GM12878 (cell line): Measurements from ENCODE around the gene ZMIZ1. TPM values are rescaled to one million over a fixed set of nuclear protein-coding genes. Genes with fewer than 3 reads are reported as not detected.

Experiments
- ATAC-seq: fragments of 200-7000 bp; cut with Tn5 transposase; 3 replicates; pipeline ENCODE4 v1.9.1; 2020; ENCODE audit warnings: mild to moderate bottlenecking, moderate library complexity
- BruUV-seq: library from RNA; stranded (reverse); fragments of 400-500 nt; replicated peaks from 2 replicates; lab custom pipeline; 2021; lab: Mats Ljungman, UMichigan
- CTCF ChIA-PET: fragments of 300-600 bp; sonication (Branson Sonifier 250); formaldehyde crosslinking; extraction: SDS; loops from one replicate; lab custom pipeline; 2021; ENCODE audit warnings: inconsistent platforms; lab: Yijun Ruan, JAX
- POLR2A ChIA-PET: fragments of 350-600 bp; formaldehyde crosslinking; extraction: SDS; loops from one replicate; lab custom pipeline; 2021; ENCODE audit warnings: inconsistent platforms; lab: Charles Lee
- RAD21 ChIA-PET: fragments of 300-600 bp; sonication (Branson Sonifier 250); formaldehyde crosslinking; loops from one replicate; lab custom pipeline; 2023; ENCODE audit warnings: antibody characterized with exemption; ENCODE audit not compliant: unreplicated experiment; lab: Charles Lee
- SMC1A ChIA-PET: fragments of 300-600 bp; sonication (Branson Sonifier 250); formaldehyde crosslinking; loops from one replicate; lab custom pipeline; 2023; ENCODE audit not compliant: unreplicated experiment, uncharacterized antibody; lab: Charles Lee
- DNase-seq: peaks from one replicate; pipeline ENCODE4 v3.0.0-alpha.2; 2011; ENCODE audit warnings: low read depth, low spot score
- FAIRE-seq: peaks from 3 replicates; lab custom pipeline; 2011; peaks lifted over from hg19 to GRCh38; lab: Jason Lieb, UNC
- H2AFZ ChIP-seq: 2 replicates; pipeline ENCODE4 v1.6.0; 2011; ENCODE audit warnings: low read depth, low read length, control low read depth; ENCODE audit not compliant: control insufficient read depth
- H3K27ac ChIP-seq: 2 replicates; pipeline ENCODE4 v1.5.1; 2011; ENCODE audit warnings: control low read depth; ENCODE audit not compliant: control insufficient read depth, insufficient read depth
- H3K27me3 ChIP-seq, 2 experiments: replicated peaks in 1 of 2; 2 replicates each; pipeline versions ENCODE4 v1.6.0 to v1.6.1; 2011; ENCODE audit warnings: low read length in 1 of 2; ENCODE audit not compliant: control insufficient read depth in 2 of 2, insufficient read depth in 2 of 2
- H3K36me3 ChIP-seq, 2 experiments: 2 replicates each; pipeline ENCODE4 v1.5.1; 2011; ENCODE audit warnings: low read length in 1 of 2; ENCODE audit not compliant: control insufficient read depth in 2 of 2, insufficient read depth in 2 of 2
- H3K4me1 ChIP-seq: 2 replicates; pipeline ENCODE4 v1.6.1; 2011; ENCODE audit warnings: mild to moderate bottlenecking, low read length, moderate library complexity, mixed read lengths; ENCODE audit not compliant: control insufficient read depth, insufficient read depth
- H3K4me2 ChIP-seq: 2 replicates; pipeline ENCODE4 v1.6.0; 2011; ENCODE audit warnings: control low read depth; ENCODE audit not compliant: control insufficient read depth, insufficient read depth
- H3K4me3 ChIP-seq: fragments of 200-600 bp; sonication (generic); 2 replicates; pipeline ENCODE4 v1.5.1; 2016
- H3K79me2 ChIP-seq: 2 replicates; pipeline ENCODE4 v1.6.0; 2011; ENCODE audit warnings: low read length; ENCODE audit not compliant: control insufficient read depth, insufficient read depth
- H3K9ac ChIP-seq: 2 replicates; pipeline ENCODE4 v1.8.0; 2011; ENCODE audit warnings: low read length, control low read depth, mixed read lengths; ENCODE audit not compliant: control insufficient read depth, insufficient read depth
- H3K9me3 ChIP-seq: replicated peaks from 3 replicates; pipeline ENCODE4 v1.5.1; 2011; ENCODE audit warnings: mild to moderate bottlenecking, low read length; ENCODE audit not compliant: control insufficient read depth, insufficient read depth
- H4K20me1 ChIP-seq: 2 replicates; pipeline ENCODE4 v1.6.0; 2011; ENCODE audit not compliant: control insufficient read depth, insufficient read depth
- BHLHE40 ChIP-seq, 2 experiments: fragments of 450-650 bp in 1 of 2; IDR thresholded peaks; 2 replicates each; pipeline ENCODE4 v1.6.1; 2011 to 2017; ENCODE audit warnings: low read depth in 2 of 2, borderline replicate concordance in 1 of 2, improper control_type of control experiment in 1 of 2, low read length in 1 of 2, mild to moderate bottlenecking in 1 of 2
- ELK1 ChIP-seq: IDR thresholded peaks from 2 replicates; pipeline ENCODE4 v1.6.1; 2012; ENCODE audit warnings: low read depth, low read length, improper control_type of control experiment
- NR2C1 ChIP-seq: fragments of 450-650 bp; IDR thresholded peaks from 2 replicates; pipeline ENCODE4 v1.6.1; 2017; ENCODE audit warnings: antibody characterized with exemption, mild to moderate bottlenecking, moderate library complexity
- NR2C2 ChIP-seq: IDR thresholded peaks from 2 replicates; pipeline ENCODE4 v1.6.1; 2011; ENCODE audit warnings: borderline replicate concordance, low read depth; ENCODE audit not compliant: control insufficient read depth, insufficient read length
- SMARCA5 ChIP-seq: fragments of 450-650 bp; IDR thresholded peaks from 2 replicates; pipeline ENCODE4 v1.6.1; 2017; ENCODE audit warnings: mild to moderate bottlenecking
- SRF ChIP-seq, 2 experiments: IDR thresholded peaks; 2 replicates each; pipeline ENCODE4 v1.6.1; 2011; ENCODE audit warnings: low read depth in 2 of 2, low read length in 2 of 2, mild to moderate bottlenecking in 1 of 2, moderate library complexity in 1 of 2
- WGBS: methylation state at CpG from one replicate; pipeline ENCODE4 v1.1.6; 2016; ENCODE audit warnings: low lambda C conversion rate; ENCODE audit not compliant: insufficient replicate concordance, insufficient coverage; ENCODE audit errors: missing lambda C conversion rate; 5-methylcytosine and 5-hydroxymethylcytosine counted together
- in situ Hi-C: fragments of 300-500 bp; cut with MboI; formaldehyde crosslinking; loops from 9 replicates; pipeline ENCODE4 v1.14.3; 2018; ENCODE audit warnings: mixed read lengths
- intact Hi-C: fragments of 100-400 bp; cut with micrococcal nuclease; formaldehyde crosslinking; loops from one replicate; pipeline ENCODE4 v1.14.2; 2022; ENCODE audit not compliant: unreplicated experiment
- polyA plus RNA-seq, 11 experiments: library from polyadenylated mRNA; depleted of rRNA in 4 of 11; unstranded in 6 of 11; stranded (reverse) in 5 of 11; fragments of >200 nt; fragmentation: Nextera tagmentation in 4 of 11; fragmentation: Illumina TruSeq in 1 of 11; extraction: Ambion mirVana in 4 of 11; extraction: Trizol in 1 of 11; gene quantifications; 1 replicate in 1 of 11; 2 replicates in 10 of 11; pipeline versions ENCODE4 v1.2.1 to v1.2.3, GENCODE V29; 2011 to 2016; ENCODE audit warnings: inconsistent platforms in 2 of 11, missing spikeins in 2 of 11, low read depth in 1 of 11
- total RNA-seq, 4 experiments: library from RNA; depleted of rRNA in 3 of 4; stranded (reverse); fragments of >200 nt in 3 of 4; fragmentation: Illumina TruSeq in 1 of 4; extraction: Trizol in 1 of 4; gene quantifications; 2 replicates each; pipeline versions ENCODE4 v1.2.1 to v1.2.3, GENCODE V29; 2013 to 2021

ZMIZ1 gene
- total and polyA plus RNA-seq, 10 of the 15 experiments (the other 5 are each of a cell fraction or from before 2014, with no cell fraction given), result 3.1 to 82.3 (median 14.9) TPM

GRCh38 chr10:79181227-79181626, 112.5 kb downstream of the ZMIZ1 start:
- SMC1A ChIA-PET, result no interaction called here
- DNase-seq, result no peak
- Histone ChIP-seq H3K36me3 (no peaks in the 10 kb centered on the region), H3K9ac (no peak overlapping the region), H3K27ac (no peak overlapping the region), H3K4me2 (no peak overlapping the region), H3K4me1 (peaks cover 8% of the 10 kb centered on the region), H2AFZ (no peak overlapping the region), H3K79me2 (no peaks in the 10 kb centered on the region), H3K27me3 (no peaks in the 10 kb centered on the region), H3K4me3 (no peak overlapping the region), H4K20me1 (no peaks in the 10 kb centered on the region), H3K9me3 (no peaks in the 10 kb centered on the region)
- intact Hi-C loops, result no loop called here
- WGBS, result 22% methylated on average over 7 of the region's 8 CpGs
- in situ Hi-C loops, result no loop called here
- no TSS peak for BruUV-seq
- POLR2A ChIA-PET, result no interaction called here
- TF ChIP-seq SRF (IDR thresholded peaks at IDR 0.05; ENCODE audit: low read depth in 2 of 2, low read length in 2 of 2), result no peak
- no peak for TF ChIP-seq SMARCA5
- TF ChIP-seq BHLHE40 (IDR thresholded peaks at IDR 0.05; ENCODE audit: borderline replicate concordance in 1 of 2, low read depth in 2 of 2, low read length in 1 of 2), result no peak
- RAD21 ChIA-PET, result no interaction called here
- ATAC-seq, result no peak
- CTCF ChIA-PET, result no interaction called here
- FAIRE-seq, result no peak

GRCh38 chr10:79181698-79182521, 113.1 kb downstream of the ZMIZ1 start:
- H3K27ac ChIP-seq, result no peak overlapping the region
- ATAC-seq (no peak), FAIRE-seq (no peak), DNase-seq (no peak)
- POLR2A ChIA-PET, result no interaction called here
- no peaks in the 10 kb centered on the region for H3K79me2 ChIP-seq
- no TSS peak for BruUV-seq
- no peak overlapping the region for H3K9ac ChIP-seq
- 29% methylated on average over 15 of the region's 15 CpGs for WGBS
- H3K27me3 ChIP-seq, result no peaks in the 10 kb centered on the region
- SMC1A ChIA-PET, result no interaction called here
- H3K9me3 ChIP-seq, result no peaks in the 10 kb centered on the region
- H4K20me1 ChIP-seq, result no peaks in the 10 kb centered on the region
- H3K4me2 ChIP-seq, result no peak overlapping the region
- in situ Hi-C loops, result no loop called here
- TF ChIP-seq NR2C2, result no peak
- no peak for TF ChIP-seq ELK1
- no peak for TF ChIP-seq NR2C1
- CTCF ChIA-PET, result no interaction called here
- H3K4me1 ChIP-seq, result peaks cover 8% of the 10 kb centered on the region
- H3K36me3 ChIP-seq, result no peaks in the 10 kb centered on the region
- intact Hi-C loops, result no loop called here
- RAD21 ChIA-PET, result no interaction called here
- H3K4me3 ChIP-seq, result no peak overlapping the region
- no peak overlapping the region for H2AFZ ChIP-seq
